ENCODE results near the gene CYS1.

CYS1 gene

DNA sequence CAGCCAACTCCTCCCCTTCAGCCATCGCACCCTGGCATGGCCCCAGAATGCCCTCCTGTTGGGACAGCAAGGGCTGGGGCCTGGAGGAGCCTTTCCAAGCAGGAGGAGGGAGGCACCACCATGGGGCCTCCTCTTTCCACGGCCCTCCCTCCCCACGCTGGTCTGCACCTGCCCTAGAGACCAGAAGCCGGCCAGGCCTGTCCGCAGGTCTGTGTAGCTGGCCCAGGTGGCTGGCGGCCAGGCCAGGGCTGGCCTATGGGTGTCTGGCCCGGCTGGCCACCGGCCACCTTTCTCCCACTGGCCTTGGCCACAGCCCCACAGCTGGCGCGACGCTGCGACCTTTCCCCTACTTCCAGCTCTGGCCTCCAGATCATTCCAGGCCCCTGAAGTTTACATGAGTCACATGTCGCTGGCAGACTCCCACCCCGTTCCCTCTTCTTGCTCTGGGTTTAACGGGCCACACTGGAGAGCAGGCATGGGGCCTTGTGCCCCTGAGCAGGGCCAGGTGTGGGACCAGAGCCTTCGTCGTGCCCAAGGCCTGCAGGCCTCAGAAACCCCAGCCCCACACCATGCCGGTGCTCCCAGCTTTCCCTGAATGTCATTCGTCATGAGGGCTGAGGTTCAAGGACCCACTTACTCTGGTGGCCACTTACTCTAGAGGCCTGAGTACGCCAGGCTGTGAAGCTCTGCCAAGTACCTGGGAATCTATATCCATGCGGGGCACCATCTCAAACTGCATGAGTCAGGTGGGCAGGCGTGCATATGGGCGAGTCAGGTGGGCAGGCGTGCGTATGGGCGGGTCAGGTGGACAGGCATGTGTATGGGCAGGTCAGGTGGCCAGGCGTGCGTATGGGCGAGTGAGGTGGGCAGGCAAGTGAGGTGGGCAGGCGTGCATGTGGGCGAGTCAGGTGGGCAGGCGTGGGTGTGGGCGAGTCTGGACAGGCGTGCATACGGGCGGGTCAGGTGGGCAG lies 70.1 kb downstream of the CYS1 start:
- Histone ChIP-seq H3K36me3 (no peaks in the 10 kb centered on the region), H3K27me3 (peaks cover 43% of the 10 kb centered on the region), H3K27ac (no peak overlapping the region), H3K9me3 (no peaks in the 10 kb centered on the region), H3K4me3 (ENCODE audit: low read depth in 1 of 2, low read length in 1 of 2) (no peak overlapping the region), H3K4me1 (ENCODE audit: control insufficient read depth in 1 of 2, insufficient read depth in 1 of 2, low read depth in 1 of 2, low read length in 1 of 2) (no peaks in the 10 kb centered on the region)
- no peak for TF ChIP-seq CTCF (IDR thresholded peaks at IDR 0.05)

DNA sequence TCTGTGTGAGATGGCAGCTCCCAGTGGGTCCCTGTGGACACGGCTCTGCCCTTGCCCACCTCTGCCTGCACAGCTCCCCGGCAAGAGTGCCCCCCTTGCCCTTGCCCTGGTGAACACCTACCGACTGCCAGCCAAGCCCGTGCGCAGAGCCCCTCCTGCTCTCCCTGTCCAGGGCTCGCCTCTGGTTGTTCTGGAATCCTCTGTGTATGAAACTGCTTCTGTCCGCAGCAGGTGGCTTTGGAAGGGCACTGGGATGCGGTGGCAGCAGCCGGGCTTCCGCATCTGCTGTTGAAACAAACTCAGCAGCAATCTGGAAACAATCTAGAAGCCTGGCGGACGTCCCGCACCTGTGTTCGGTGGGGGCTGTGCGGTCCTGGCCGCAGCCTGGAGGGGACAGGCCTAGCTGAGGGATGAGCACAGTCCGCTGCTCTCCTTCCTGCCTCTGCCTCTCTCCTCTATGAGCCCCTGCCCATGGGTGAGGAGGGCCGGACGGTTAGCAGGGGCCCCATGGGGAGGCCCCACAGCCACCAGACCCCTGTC lies 70.9 kb downstream of the CYS1 start:
- no peak overlapping the region for H3K4me3 ChIP-seq (ENCODE audit: low read depth in 1 of 2, low read length in 1 of 2)
- H3K36me3 ChIP-seq = no peaks in the 10 kb centered on the region
- H3K27me3 ChIP-seq = peaks cover 51% of the 10 kb centered on the region
- H3K9me3 ChIP-seq = no peaks in the 10 kb centered on the region
- no peak for TF ChIP-seq CTCF (IDR thresholded peaks at IDR 0.05)
- H3K4me1 ChIP-seq (ENCODE audit: control insufficient read depth in 1 of 2, insufficient read depth in 1 of 2, low read depth in 1 of 2, low read length in 1 of 2) = no peaks in the 10 kb centered on the region
- H3K27ac ChIP-seq = no peak overlapping the region

GRCh38 chr2:10008809-10009176 lies 71.4 kb downstream of the CYS1 start:
- Histone ChIP-seq H3K4me1 (ENCODE audit: control insufficient read depth in 1 of 2, insufficient read depth in 1 of 2, low read depth in 1 of 2, low read length in 1 of 2) (no peaks in the 10 kb centered on the region), H3K27me3 (peaks cover 56% of the 10 kb centered on the region), H3K36me3 (no peaks in the 10 kb centered on the region), H3K9me3 (no peaks in the 10 kb centered on the region), H3K4me3 (ENCODE audit: low read depth in 1 of 2, low read length in 1 of 2) (no peak overlapping the region), H3K27ac (no peak overlapping the region)
- TF ChIP-seq CTCF (IDR thresholded peaks at IDR 0.05) = no peak

GRCh38 chr2:10007921-10008808 lies 72.0 kb downstream of the CYS1 start:
- no peaks in the 10 kb centered on the region for H3K36me3 ChIP-seq
- peaks cover 59% of the 10 kb centered on the region for H3K27me3 ChIP-seq
- H3K4me1 ChIP-seq (ENCODE audit: control insufficient read depth in 1 of 2, insufficient read depth in 1 of 2, low read depth in 1 of 2, low read length in 1 of 2) = no peaks in the 10 kb centered on the region
- no peak overlapping the region for H3K27ac ChIP-seq
- no peaks in the 10 kb centered on the region for H3K9me3 ChIP-seq
- no peak for TF ChIP-seq CTCF (IDR thresholded peaks at IDR 0.05)
- no peak overlapping the region for H3K4me3 ChIP-seq (ENCODE audit: low read depth in 1 of 2, low read length in 1 of 2)

DNA sequence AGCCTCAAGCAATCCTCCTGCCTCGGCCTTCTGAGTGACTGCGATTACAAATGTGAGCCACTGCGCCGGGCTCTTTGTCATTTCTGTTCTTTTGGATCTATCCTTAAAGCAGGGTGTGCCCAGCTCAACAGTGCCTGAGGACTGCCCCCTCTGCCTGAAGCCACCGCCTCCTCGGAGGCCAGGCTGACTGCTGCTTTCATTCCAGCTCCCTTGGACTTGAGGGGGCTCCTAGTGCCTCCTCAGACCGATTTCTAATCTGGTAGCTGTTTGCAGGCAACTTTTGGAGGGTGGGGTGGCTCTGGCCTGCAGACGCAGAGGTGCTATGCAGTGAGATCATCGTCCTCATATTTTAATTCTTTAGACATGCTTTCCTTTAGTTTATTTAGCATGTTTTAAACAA lies 72.8 kb downstream of the CYS1 start:
- Histone ChIP-seq H3K4me3 (ENCODE audit: low read depth in 1 of 2, low read length in 1 of 2) (no peak overlapping the region), H3K27ac (no peak overlapping the region), H3K27me3 (peaks cover 59% of the 10 kb centered on the region), H3K4me1 (ENCODE audit: control insufficient read depth in 1 of 2, insufficient read depth in 1 of 2, low read depth in 1 of 2, low read length in 1 of 2) (no peaks in the 10 kb centered on the region), H3K36me3 (no peaks in the 10 kb centered on the region), H3K9me3 (no peaks in the 10 kb centered on the region)
- TF ChIP-seq CTCF (IDR thresholded peaks at IDR 0.05) = no peak
